GM12891 (cell line): Measurements from ENCODE around the gene FERMT1.
"Not testable (repeated sequence)": the region's sequence is repeated elsewhere in the genome, so short reads cannot be mapped to it uniquely, and the experiment has no call there.

Source experiments
- PAX5 ChIP-seq: IDR thresholded peaks from 2 replicates; pipeline ENCODE4 v1.6.1; 2011; ENCODE audit warnings: low read length, moderate library complexity, mild to moderate bottlenecking; ENCODE audit not compliant: insufficient read depth, severe bottlenecking
- POLR2A ChIP-seq: IDR thresholded peaks from 2 replicates; pipeline ENCODE4 v1.6.1; 2011; ENCODE audit warnings: low read depth, low read length, control low read depth
- POLR2AphosphoS5 ChIP-seq: IDR thresholded peaks from 2 replicates; pipeline ENCODE4 v1.6.1; 2011; ENCODE audit warnings: low read depth, low read length, control low read depth
- TAF1 ChIP-seq: IDR thresholded peaks from 2 replicates; pipeline ENCODE4 v1.6.1; 2011; ENCODE audit warnings: low read depth, low read length, control low read depth

GRCh38 chr20:6112965-6113364 lies 9.9 kb downstream of the FERMT1 start:
- TF ChIP-seq POLR2A, POLR2AphosphoS5, TAF1, PAX5: not testable (repeated sequence)
